ENCODE data around the gene PPIP5K2.

DNA sequence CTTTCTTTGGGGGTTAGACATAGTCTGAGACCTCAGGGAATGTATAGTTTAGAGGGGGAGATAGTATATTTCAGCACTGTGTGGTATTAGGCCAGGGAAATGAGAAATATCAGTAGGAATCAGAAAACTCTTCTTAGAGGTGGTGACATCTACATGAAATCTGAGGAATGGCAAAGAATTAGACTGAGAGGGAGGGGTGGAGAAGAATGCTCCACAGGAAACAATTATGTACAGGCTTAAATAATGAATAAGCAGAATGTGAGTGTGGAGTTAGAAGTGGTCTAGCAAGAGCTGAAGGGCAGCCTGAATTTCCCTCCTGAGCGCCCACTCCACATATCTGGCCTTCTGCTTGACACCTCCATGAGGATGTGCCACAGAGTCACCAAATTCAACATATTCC, 134.8 kb downstream of the PPIP5K2 start:
- no peak for TF ChIP-seq POLR2A (IDR thresholded peaks at IDR 0.05)
- TF ChIP-seq, protein P1, sequence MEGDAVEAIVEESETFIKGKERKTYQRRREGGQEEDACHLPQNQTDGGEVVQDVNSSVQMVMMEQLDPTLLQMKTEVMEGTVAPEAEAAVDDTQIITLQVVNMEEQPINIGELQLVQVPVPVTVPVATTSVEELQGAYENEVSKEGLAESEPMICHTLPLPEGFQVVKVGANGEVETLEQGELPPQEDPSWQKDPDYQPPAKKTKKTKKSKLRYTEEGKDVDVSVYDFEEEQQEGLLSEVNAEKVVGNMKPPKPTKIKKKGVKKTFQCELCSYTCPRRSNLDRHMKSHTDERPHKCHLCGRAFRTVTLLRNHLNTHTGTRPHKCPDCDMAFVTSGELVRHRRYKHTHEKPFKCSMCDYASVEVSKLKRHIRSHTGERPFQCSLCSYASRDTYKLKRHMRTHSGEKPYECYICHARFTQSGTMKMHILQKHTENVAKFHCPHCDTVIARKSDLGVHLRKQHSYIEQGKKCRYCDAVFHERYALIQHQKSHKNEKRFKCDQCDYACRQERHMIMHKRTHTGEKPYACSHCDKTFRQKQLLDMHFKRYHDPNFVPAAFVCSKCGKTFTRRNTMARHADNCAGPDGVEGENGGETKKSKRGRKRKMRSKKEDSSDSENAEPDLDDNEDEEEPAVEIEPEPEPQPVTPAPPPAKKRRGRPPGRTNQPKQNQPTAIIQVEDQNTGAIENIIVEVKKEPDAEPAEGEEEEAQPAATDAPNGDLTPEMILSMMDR (IDR thresholded peaks at IDR 0.05), result no peak
